ENCODE results near the gene ICOSLG.
"Not testable (repeated sequence)": the region's sequence is repeated elsewhere in the genome, so short reads cannot be mapped to it uniquely, and the experiment has no call there.

DNA sequence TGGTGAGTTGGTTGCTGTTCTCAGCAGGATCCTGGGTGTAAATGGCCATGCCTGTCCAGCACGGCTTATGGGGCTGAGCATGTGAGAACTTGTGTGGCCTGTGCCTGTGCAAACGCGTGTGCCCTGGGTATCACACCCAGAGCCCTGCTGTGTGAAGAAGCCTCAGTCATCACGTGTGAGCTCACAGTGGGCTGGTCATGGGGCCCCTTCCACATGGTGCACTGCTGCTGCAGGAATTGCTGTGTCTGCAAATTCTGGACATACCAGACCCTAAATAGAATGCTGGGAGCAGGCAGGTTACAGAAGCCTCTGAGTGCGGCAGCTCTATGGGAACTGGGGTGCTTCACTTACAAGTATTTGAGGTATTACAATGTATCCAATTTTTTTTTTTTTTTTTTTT lies 17.4 kb downstream of the ICOSLG start:
- TF ChIP-seq, protein P1, sequence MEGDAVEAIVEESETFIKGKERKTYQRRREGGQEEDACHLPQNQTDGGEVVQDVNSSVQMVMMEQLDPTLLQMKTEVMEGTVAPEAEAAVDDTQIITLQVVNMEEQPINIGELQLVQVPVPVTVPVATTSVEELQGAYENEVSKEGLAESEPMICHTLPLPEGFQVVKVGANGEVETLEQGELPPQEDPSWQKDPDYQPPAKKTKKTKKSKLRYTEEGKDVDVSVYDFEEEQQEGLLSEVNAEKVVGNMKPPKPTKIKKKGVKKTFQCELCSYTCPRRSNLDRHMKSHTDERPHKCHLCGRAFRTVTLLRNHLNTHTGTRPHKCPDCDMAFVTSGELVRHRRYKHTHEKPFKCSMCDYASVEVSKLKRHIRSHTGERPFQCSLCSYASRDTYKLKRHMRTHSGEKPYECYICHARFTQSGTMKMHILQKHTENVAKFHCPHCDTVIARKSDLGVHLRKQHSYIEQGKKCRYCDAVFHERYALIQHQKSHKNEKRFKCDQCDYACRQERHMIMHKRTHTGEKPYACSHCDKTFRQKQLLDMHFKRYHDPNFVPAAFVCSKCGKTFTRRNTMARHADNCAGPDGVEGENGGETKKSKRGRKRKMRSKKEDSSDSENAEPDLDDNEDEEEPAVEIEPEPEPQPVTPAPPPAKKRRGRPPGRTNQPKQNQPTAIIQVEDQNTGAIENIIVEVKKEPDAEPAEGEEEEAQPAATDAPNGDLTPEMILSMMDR (IDR thresholded peaks at IDR 0.05): not testable (repeated sequence)
- not testable (repeated sequence) for TF ChIP-seq POLR2A, POLR2AphosphoS5 (IDR thresholded peaks at IDR 0.05)
